Measurements from ENCODE around the gene ARFGAP2.

The ARFGAP2 gene

GRCh38 chr11:47185305-47186075, 8.8 kb upstream of the ARFGAP2 start (continued):
- TF ChIP-seq HIC1 (tag by site-specific recombination; IDR thresholded peaks at IDR 0.05) (peak; percentile 51), ZNF335 (tag by site-specific recombination; conservative IDR thresholded peaks at IDR 0.05) (peak; percentile 90)

GRCh38 chr11:47184711-47185304, 8.1 kb upstream of the ARFGAP2 start:
- Histone ChIP-seq H3K9me3 (ENCODE audit: control insufficient read depth, insufficient read depth, low read depth, low read length) (no peaks in the 10 kb centered on the region), H3K27ac (ENCODE audit: extremely low read depth, low read depth, low read length) (peak overlapping the region; percentile 72; the same call in 1 of the 2 replicates), H3K36me3 (ENCODE audit: control insufficient read depth in 2 of 2, insufficient read depth in 1 of 2, low read length in 2 of 2) (peaks cover 0 to 26% of the 10 kb centered on the region in 2 experiments; a peak in 2 of 3 replicates), H3K4me3 (ENCODE audit: low read depth, low read length) (peak overlapping the region; percentile 73), H3K4me1 (ENCODE audit: control insufficient read depth, insufficient read depth, low read length) (peaks cover 9% of the 10 kb centered on the region)
- ChIA-PET POLR2A (interaction anchor here (0.6 to 2.8 kb wide), 13 partner anchors 13 to 467 kb away, joined by 3 to 46 read pairs (median 4); partner anchors contain the start of genes ACP2 and DDB2), CTCF (interaction anchor here (0.5 to 1.6 kb wide), 10 partner anchors 19 to 819 kb away, joined by 3 to 7 read pairs (median 4); no protein-coding TSS in a partner anchor)
- TF ChIP-seq ZNF624 (tag by site-specific recombination; IDR thresholded peaks at IDR 0.05) (no peak), ZNF701 (tag by site-specific recombination; IDR thresholded peaks at IDR 0.05) (no peak), ZNF169 (tag by site-specific recombination; IDR thresholded peaks at IDR 0.05) (no peak), ZNF561 (tag by site-specific recombination; IDR thresholded peaks at IDR 0.05; ENCODE audit: borderline replicate concordance) (no peak), ZNF426 (tag by site-specific recombination; IDR thresholded peaks at IDR 0.05) (no peak), KLF17 (tag by site-specific recombination; IDR thresholded peaks at IDR 0.05) (no peak), ZNF521 (tag by site-specific recombination; IDR thresholded peaks at IDR 0.05) (no peak), ZNF692 (tag by site-specific recombination; IDR thresholded peaks at IDR 0.05) (no peak), ZBTB6 (tag by site-specific recombination; IDR thresholded peaks at IDR 0.05) (0 out of 2 replicates have a peak, but pooled peaks have one; percentile 61), ZNF560 (tag by site-specific recombination; IDR thresholded peaks at IDR 0.05; ENCODE audit: borderline replicate concordance) (no peak), ZNF174 (tag by site-specific recombination; IDR thresholded peaks at IDR 0.05) (no peak), ZNF513 (tag by site-specific recombination; IDR thresholded peaks at IDR 0.05) (no peak), ZNF768 (tag by site-specific recombination; IDR thresholded peaks at IDR 0.05) (no peak), ZIC2 (tag by site-specific recombination; IDR thresholded peaks at IDR 0.05) (peak; percentile 64), ZNF10 (tag by site-specific recombination; IDR thresholded peaks at IDR 0.05) (no peak), ZNF280D (tag by site-specific recombination; IDR thresholded peaks at IDR 0.05) (no peak), ZNF157 (tag by site-specific recombination; IDR thresholded peaks at IDR 0.05) (peak; percentile 42; the same call in 1 of the 2 replicates), KLF10 (tag by site-specific recombination; IDR thresholded peaks at IDR 0.05) (no peak)

All from HEK293 (cell line).